Measurements from ENCODE around the gene P3H3.

GRCh38 chr12:6810758-6811157 lies 17.4 kb upstream of the P3H3 start:
- TF ChIP-seq CTCF (conservative IDR thresholded peaks at IDR 0.05; ENCODE audit: low read length) (no peak), EZH2phosphoT487 (IDR thresholded peaks at IDR 0.05; ENCODE audit: borderline replicate concordance) (no peak)
